Suprapubic skin (tissue), 4 donors: ENCODE results near the gene COPA.

ENCODE experiments used
- EP300 ChIP-seq: sonication (generic); formaldehyde crosslinking; IDR thresholded peaks from one replicate; pipeline ENCODE4 v1.6.1; 2017; ENCODE audit warnings: antibody characterized with exemption
- POLR2A ChIP-seq, 2 donors: fragments of 450-650 bp; IDR thresholded peaks; one replicate each; pipeline ENCODE4 v1.6.1; 2017; ENCODE audit warnings: antibody characterized with exemption in 2 of 2, mild to moderate bottlenecking in 2 of 2, moderate library complexity in 2 of 2
- POLR2AphosphoS5 ChIP-seq, 3 donors: sonication (generic); formaldehyde crosslinking; IDR thresholded peaks; one replicate each; pipeline ENCODE4 v1.6.1; 2017; ENCODE audit warnings: antibody characterized with exemption in 3 of 3
- TF ChIP-seq, protein P1 (sequence below), 2 donors: fragments of 200-600 bp in 1 of 2; fragments of 450-650 bp in 1 of 2; sonication (generic) in 1 of 2; IDR thresholded peaks; one replicate each; pipeline ENCODE4 v1.5.1; 2016 to 2019; ENCODE audit warnings: antibody characterized with exemption in 2 of 2, mild to moderate bottlenecking in 1 of 2, moderate library complexity in 1 of 2

DNA sequence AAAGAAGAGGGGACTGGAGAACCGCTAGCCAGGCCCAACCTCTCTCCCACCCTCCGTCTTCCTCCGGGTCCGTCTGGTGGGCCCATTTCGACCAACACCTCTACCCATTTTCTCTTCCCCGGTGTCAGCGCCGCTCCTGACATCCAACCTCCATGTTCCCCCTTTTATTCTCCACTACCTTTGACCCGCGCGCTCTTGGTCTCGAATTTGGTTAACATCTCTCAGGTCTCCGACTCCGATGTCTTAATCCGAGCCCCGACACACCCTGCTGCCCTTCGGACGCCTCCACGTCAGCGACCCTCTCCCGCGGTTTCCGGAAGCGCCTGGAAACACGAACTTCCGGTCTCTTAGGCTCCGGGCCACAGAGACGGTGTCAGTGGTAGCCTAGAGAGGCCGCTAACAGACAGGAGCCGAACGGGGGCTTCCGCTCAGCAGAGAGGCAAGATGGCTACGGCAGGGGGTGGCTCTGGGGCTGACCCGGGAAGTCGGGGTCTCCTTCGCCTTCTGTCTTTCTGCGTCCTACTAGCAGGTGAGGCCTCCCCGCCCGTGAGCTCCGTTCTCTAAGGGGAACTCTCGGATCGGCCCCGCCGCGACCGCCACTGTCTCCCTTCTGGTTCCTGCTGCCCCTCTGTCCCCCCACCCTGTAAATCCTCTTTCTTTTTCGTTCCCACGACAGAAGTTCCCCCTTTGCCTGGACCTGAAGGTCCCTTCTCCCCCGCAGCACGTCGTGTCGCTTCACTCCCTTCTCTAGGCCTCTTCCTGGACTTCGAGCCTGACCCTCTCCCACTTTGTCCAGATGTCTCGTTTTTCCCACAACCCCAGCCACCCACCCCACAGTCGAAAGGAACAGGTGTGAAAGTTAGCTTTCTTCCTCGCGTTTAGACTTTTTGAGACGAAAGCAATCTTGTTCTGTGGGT, at the start of gene COPA, which contains the start of gene NCSTN:
- TF ChIP-seq, protein P1, sequence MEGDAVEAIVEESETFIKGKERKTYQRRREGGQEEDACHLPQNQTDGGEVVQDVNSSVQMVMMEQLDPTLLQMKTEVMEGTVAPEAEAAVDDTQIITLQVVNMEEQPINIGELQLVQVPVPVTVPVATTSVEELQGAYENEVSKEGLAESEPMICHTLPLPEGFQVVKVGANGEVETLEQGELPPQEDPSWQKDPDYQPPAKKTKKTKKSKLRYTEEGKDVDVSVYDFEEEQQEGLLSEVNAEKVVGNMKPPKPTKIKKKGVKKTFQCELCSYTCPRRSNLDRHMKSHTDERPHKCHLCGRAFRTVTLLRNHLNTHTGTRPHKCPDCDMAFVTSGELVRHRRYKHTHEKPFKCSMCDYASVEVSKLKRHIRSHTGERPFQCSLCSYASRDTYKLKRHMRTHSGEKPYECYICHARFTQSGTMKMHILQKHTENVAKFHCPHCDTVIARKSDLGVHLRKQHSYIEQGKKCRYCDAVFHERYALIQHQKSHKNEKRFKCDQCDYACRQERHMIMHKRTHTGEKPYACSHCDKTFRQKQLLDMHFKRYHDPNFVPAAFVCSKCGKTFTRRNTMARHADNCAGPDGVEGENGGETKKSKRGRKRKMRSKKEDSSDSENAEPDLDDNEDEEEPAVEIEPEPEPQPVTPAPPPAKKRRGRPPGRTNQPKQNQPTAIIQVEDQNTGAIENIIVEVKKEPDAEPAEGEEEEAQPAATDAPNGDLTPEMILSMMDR (IDR thresholded peaks at IDR 0.05): no peak
- TF ChIP-seq POLR2A (IDR thresholded peaks at IDR 0.05): peak; percentile 72 to 97
- TF ChIP-seq EP300: no peak
- peak; percentile 80 to 92 (median 84) for TF ChIP-seq POLR2AphosphoS5 (IDR thresholded peaks at IDR 0.05)
